RWPE2 (cell line): Measurements from ENCODE around the gene TRIM25.

Experiments
- ATAC-seq: fragments of 200-7000 bp; cut with Tn5 transposase; 3 replicates; pipeline ENCODE4 v1.9.1; 2021; ENCODE audit warnings: low read depth
- DNase-seq: peaks from one replicate; pipeline ENCODE4 v3.0.0-alpha.2; 2020; ENCODE audit warnings: low spot score
- H3K27ac ChIP-seq: fragments of 450-650 bp; 2 replicates; pipeline ENCODE4 v1.5.1; 2017; ENCODE audit warnings: mild to moderate bottlenecking; ENCODE audit not compliant: poor library complexity, severe bottlenecking
- H3K27me3 ChIP-seq: fragments of 250-450 bp; sonication (Bioruptor Pico); 2 replicates; pipeline ENCODE4 v1.5.1; 2021; ENCODE audit warnings: mild to moderate bottlenecking, moderate library complexity; ENCODE audit not compliant: insufficient read depth, poor library complexity, severe bottlenecking
- H3K36me3 ChIP-seq: fragments of 250-450 bp; sonication (Bioruptor Pico); 2 replicates; pipeline ENCODE4 v1.5.1; 2020; ENCODE audit warnings: low read depth, mild to moderate bottlenecking, moderate library complexity
- H3K4me1 ChIP-seq: fragments of 250-450 bp; sonication (Bioruptor Pico); 2 replicates; pipeline ENCODE4 v1.5.1; 2021; ENCODE audit warnings: mild to moderate bottlenecking, moderate library complexity; ENCODE audit not compliant: insufficient read depth, poor library complexity, severe bottlenecking
- H3K4me3 ChIP-seq: fragments of 250-450 bp; sonication (Bioruptor Pico); 2 replicates; pipeline ENCODE4 v1.5.1; 2021; ENCODE audit warnings: mild to moderate bottlenecking, moderate library complexity; ENCODE audit not compliant: severe bottlenecking
- H3K9me3 ChIP-seq: fragments of 250-450 bp; sonication (Bioruptor Pico); 2 replicates; pipeline ENCODE4 v1.5.1; 2021; ENCODE audit warnings: mild to moderate bottlenecking, moderate library complexity; ENCODE audit not compliant: severe bottlenecking
- CTCF ChIP-seq: fragments of 450-650 bp; IDR thresholded peaks from one replicate; pipeline ENCODE4 v1.5.1; 2017; ENCODE audit warnings: mild to moderate bottlenecking, moderate library complexity; ENCODE audit not compliant: poor library complexity, severe bottlenecking

Gene TRIM25

DNA sequence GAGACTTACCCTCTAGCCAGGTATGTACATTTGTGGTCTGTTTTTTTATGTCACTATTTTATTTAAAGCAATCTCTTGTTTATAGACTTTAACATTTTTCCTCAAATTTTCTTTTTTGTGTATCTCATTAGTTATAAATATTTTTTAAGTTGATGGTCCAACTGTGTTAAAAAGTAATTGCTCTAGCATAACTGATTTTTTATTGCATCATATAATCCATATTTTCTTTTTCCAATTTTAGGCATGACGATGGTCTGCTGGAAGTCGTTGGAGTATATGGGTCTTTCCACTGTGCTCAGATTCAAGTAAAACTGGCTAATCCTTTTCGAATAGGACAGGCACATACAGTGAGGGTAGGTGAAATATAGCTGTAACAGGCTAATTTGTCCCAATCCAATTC is 52.0 kb downstream of the TRIM25 start:
- Histone ChIP-seq H3K4me1 (no peaks in the 10 kb centered on the region), H3K4me3 (no peak overlapping the region), H3K27me3 (no peaks in the 10 kb centered on the region), H3K27ac (no peak overlapping the region), H3K9me3 (no peaks in the 10 kb centered on the region), H3K36me3 (peaks cover 69% of the 10 kb centered on the region)
- no peak for ATAC-seq
- DNase-seq, result no peak
- no peak for TF ChIP-seq CTCF

DNA sequence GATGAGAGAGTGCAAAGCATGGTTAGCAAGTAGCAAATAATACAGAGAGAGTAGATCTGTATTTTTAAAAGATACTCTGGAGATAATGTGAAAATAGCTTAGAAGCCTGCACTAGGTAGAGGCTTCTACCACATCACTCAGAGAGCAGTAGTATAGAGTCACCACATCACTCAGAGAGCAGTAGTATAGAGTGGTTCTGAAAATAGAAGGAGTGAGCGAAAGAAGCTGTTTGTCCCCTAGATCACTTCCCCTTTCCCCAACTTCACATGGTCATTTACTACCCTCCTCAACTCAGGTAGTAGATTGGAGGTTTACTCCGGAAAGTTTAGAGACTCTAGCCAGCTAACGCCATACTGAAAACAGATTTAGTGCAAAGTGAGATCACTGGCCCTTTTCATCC is 62.8 kb downstream of the TRIM25 start:
- no peak for TF ChIP-seq CTCF
- no peaks in the 10 kb centered on the region for H3K27me3 ChIP-seq
- H3K36me3 ChIP-seq, result peaks cover 61% of the 10 kb centered on the region
- no peak overlapping the region for H3K27ac ChIP-seq
- no peak overlapping the region for H3K4me3 ChIP-seq
- DNase-seq, result no peak
- no peaks in the 10 kb centered on the region for H3K4me1 ChIP-seq
- ATAC-seq, result no peak
- H3K9me3 ChIP-seq, result no peaks in the 10 kb centered on the region

DNA sequence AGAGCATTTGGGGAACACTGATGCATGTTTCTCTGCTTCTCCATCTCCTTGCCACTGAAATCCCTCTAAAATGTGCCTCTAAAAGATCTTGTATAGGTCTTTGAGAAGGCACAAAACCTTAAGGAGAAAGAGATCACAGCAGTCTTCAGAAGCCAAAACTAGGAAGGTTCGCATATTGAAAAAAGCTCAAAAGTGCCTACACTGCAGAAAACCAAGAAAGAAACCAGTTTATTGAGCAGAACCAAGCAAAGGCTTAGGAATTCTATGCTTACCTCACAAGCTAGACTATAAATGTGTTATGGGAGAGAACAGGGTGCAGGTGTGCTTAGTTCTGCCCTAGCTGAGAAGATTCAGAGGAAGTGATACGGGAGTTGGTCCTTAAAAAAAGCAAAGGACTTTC is 63.3 kb downstream of the TRIM25 start:
- H3K9me3 ChIP-seq, result no peaks in the 10 kb centered on the region
- H3K27me3 ChIP-seq, result no peaks in the 10 kb centered on the region
- H3K4me3 ChIP-seq, result no peak overlapping the region
- H3K4me1 ChIP-seq, result no peaks in the 10 kb centered on the region
- peaks cover 65% of the 10 kb centered on the region for H3K36me3 ChIP-seq
- no peak for TF ChIP-seq CTCF
- no peak overlapping the region for H3K27ac ChIP-seq
- DNase-seq (no peak), ATAC-seq (no peak)

DNA sequence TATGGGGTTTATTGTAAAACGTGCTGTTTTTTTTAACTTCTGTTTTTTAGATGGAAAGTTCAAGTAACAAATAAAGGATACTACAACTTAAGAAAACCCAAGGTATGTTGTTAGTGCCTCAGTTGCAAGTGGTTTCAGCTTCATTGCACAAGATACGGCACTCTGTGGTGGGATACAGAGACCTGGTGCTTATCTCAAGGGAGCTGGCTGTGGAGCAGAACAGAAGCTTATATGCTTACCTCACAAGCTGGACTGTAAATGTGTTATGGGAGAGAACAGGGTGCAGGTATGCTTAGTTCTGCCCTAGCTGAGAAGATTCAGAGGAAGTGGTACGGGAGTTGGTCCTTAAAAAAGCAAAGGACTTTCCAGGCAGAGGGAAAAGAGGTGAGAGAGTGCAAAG is 64.7 kb downstream of the TRIM25 start:
- TF ChIP-seq CTCF, result no peak
- H3K4me3 ChIP-seq, result no peak overlapping the region
- H3K27me3 ChIP-seq, result no peaks in the 10 kb centered on the region
- peaks cover 64% of the 10 kb centered on the region for H3K36me3 ChIP-seq
- H3K27ac ChIP-seq, result no peak overlapping the region
- ATAC-seq (no peak), DNase-seq (no peak)
- H3K9me3 ChIP-seq, result no peaks in the 10 kb centered on the region
- no peaks in the 10 kb centered on the region for H3K4me1 ChIP-seq

GRCh38 chr17:56847106-56847505 is 66.7 kb downstream of the TRIM25 start:
- H3K36me3 ChIP-seq, result peaks cover 73% of the 10 kb centered on the region
- no peaks in the 10 kb centered on the region for H3K9me3 ChIP-seq
- no peak overlapping the region for H3K27ac ChIP-seq
- TF ChIP-seq CTCF, result no peak
- ATAC-seq (no peak), DNase-seq (no peak)
- no peaks in the 10 kb centered on the region for H3K27me3 ChIP-seq
- H3K4me3 ChIP-seq, result no peak overlapping the region
- H3K4me1 ChIP-seq, result no peaks in the 10 kb centered on the region
